Brain microvascular endothelial cell (primary cell): ENCODE results near the gene ZDHHC5.
A peak's percentile ranks its signal among the peaks of the same experiment; 100 is the strongest.

ENCODE experiments used
- DNase-seq: peaks from one replicate; pipeline ENCODE4 v3.0.0-alpha.2; 2020
- H3K27ac ChIP-seq: fragments of 250-450 bp; sonication (Bioruptor Pico); 2 replicates; pipeline ENCODE4 v1.5.1; 2020; ENCODE audit warnings: mild to moderate bottlenecking, moderate library complexity
- H3K27me3 ChIP-seq: fragments of 250-450 bp; sonication (Bioruptor Pico); replicated peaks from 2 replicates; pipeline ENCODE4 v1.5.1; 2020; ENCODE audit warnings: mild to moderate bottlenecking
- H3K36me3 ChIP-seq: fragments of 250-450 bp; sonication (Bioruptor Pico); replicated peaks from 2 replicates; pipeline ENCODE4 v1.5.1; 2020; ENCODE audit warnings: mild to moderate bottlenecking
- H3K4me3 ChIP-seq: 2 replicates; pipeline ENCODE4 v1.5.1; 2011; ENCODE audit warnings: low read depth, mild to moderate bottlenecking, control low read depth, low read length, moderate library complexity
- CTCF ChIP-seq: IDR thresholded peaks from 2 replicates; pipeline ENCODE4 v1.5.1; 2011; ENCODE audit warnings: low read depth, mild to moderate bottlenecking, moderate library complexity, low read length, control low read depth, inconsistent platforms; ENCODE audit errors: missing control alignments
- in situ Hi-C: cut with HindIII; loops from 2 replicates; pipeline ENCODE4 v1.10.0; 2017; ENCODE audit warnings: low sequenced_read_pairs, low pct_ligation_motif_present

Gene ZDHHC5

GRCh38 chr11:57641011-57641807 is 26.7 kb upstream of the ZDHHC5 start:
- DNase-seq = peak; percentile 36
- in situ Hi-C loops = loop anchor here (10.0 kb wide), 1 partner anchor 76 kb away; the partner anchor contains the start of gene UBE2L6
- peak; percentile 73 for TF ChIP-seq CTCF
- H3K4me3 ChIP-seq = no peak overlapping the region
- no peaks in the 10 kb centered on the region for H3K36me3 ChIP-seq
- H3K27me3 ChIP-seq = peaks cover under 1% of the 10 kb centered on the region
- H3K27ac ChIP-seq = no peak overlapping the region

GRCh38 chr11:57643802-57644201 is 24.1 kb upstream of the ZDHHC5 start:
- Histone ChIP-seq H3K4me3 (no peak overlapping the region), H3K27me3 (peaks cover 20% of the 10 kb centered on the region), H3K27ac (no peak overlapping the region), H3K36me3 (no peaks in the 10 kb centered on the region)
- TF ChIP-seq CTCF = no peak
- no peak for DNase-seq
- in situ Hi-C loops = loop anchor here (10.0 kb wide), 1 partner anchor 79 kb away; the partner anchor contains the start of gene UBE2L6

GRCh38 chr11:57644748-57645688 is 22.9 kb upstream of the ZDHHC5 start:
- peak; percentile 92 for TF ChIP-seq CTCF
- Histone ChIP-seq H3K4me3 (no peak overlapping the region), H3K27ac (no peak overlapping the region), H3K36me3 (no peaks in the 10 kb centered on the region), H3K27me3 (peaks cover 20% of the 10 kb centered on the region)
- in situ Hi-C loops = loop anchor here (10.0 kb wide), 1 partner anchor 80 kb away; the partner anchor contains the start of gene UBE2L6
- peak; percentile 62 for DNase-seq

- Histone ChIP-seq H3K27ac (no peak overlapping the region), H3K4me3 (no peak overlapping the region), H3K27me3 (peaks cover 20% of the 10 kb centered on the region), H3K36me3 (no peaks in the 10 kb centered on the region)
- in situ Hi-C loops = loop anchor here (10.0 kb wide), 1 partner anchor 81 kb away; the partner anchor contains the start of gene UBE2L6
- DNase-seq = no peak
- TF ChIP-seq CTCF = no peak
These were observed 22.2 kb upstream of the ZDHHC5 start for GRCh38 chr11:57645689-57646085.

- in situ Hi-C loops = loop anchor here (10.0 kb wide), 1 partner anchor 81 kb away; the partner anchor contains the start of gene UBE2L6
- no peak for DNase-seq
- Histone ChIP-seq H3K27ac (no peak overlapping the region), H3K4me3 (no peak overlapping the region), H3K27me3 (peaks cover 20% of the 10 kb centered on the region), H3K36me3 (no peaks in the 10 kb centered on the region)
- no peak for TF ChIP-seq CTCF
These were observed 21.6 kb upstream of the ZDHHC5 start for GRCh38 chr11:57646194-57646798.
